ENCODE measurements around the gene SEC14L2.
A peak's percentile ranks its signal among the peaks of the same experiment; 100 is the strongest.
"Not testable (repeated sequence)": the region's sequence is repeated elsewhere in the genome, so short reads cannot be mapped to it uniquely, and the experiment has no call there.

Gene SEC14L2

DNA sequence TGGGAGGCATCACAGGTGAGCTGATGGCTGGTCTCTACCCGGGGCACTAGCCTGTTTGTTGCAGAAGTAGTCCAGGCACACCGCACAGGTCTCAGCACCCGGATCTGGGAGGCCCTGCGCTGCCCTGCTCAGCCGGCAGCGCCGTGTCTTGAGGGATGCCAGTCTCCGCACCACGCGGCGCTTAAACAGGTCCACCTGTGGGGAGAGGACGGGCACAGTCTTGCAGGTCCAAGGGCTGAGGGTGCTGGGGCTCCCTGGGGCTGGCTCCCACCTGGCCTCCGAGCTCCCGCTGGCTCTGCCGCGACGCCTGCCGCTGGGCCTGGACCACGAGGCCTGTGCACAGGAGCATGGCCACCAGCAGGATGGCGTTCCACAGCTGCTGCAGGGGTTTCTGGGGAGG, 16.8 kb upstream of the SEC14L2 start:
- no peak for DNase-seq

DNA sequence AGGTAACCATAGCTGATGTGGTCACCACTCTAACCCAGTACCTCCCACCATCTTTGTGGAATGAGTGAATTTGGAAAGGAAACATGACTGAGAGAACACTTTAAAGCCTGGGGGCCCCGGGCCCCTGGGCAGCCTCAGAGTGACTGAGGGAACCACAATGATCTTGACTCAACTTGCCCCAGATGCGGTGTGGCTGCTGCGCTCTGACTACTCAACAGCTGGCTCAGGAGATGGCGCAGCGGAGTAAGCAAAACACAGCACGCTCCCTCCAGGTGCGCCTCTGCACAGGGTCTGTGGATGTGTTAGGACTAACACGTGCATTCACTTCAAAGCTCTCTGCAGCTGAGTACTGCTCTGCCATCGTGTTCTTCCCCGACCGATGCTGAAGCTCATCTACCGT, 15.6 kb upstream of the SEC14L2 start:
- DNase-seq = no peak

DNA sequence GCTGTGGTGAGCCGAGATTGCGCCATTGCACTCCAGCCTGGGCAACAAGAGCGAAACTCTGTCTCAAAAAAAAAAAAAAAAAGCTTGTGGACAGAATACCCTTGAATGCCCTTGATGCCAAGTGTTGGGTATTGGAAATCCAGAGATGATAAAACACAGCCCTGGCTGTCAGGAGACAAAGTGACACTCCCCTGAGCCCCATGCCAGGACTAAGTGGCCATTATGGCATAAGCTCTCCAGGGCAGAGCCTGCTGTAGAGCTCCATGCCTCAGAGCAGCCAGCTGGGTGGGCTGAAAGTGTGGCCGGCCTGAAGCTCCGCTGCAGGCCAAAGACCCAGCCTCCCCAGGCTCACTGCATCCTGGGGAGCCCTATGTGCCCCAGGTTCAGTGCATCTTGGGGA, 14.5 kb upstream of the SEC14L2 start:
- DNase-seq = no peak

DNA sequence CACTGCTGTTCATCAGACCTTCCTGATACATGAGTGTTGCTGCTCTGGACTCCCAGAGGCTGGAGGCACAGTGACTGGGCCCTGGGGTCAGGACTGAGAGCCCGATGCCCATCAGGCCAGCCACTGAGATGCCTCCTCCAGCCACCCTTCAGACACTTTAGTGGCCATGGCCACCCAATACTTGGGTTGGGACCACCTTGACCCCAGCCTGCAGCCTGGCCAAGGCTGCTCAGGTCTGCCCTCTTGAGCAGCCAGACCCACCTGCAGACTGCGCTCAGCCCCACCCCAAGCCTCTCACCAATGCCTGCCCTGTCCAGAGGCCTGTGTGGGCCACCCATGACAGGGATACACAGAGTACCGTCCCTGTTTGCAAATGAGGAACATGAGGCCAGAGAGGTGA, 13.8 kb upstream of the SEC14L2 start:
- no peak for DNase-seq

DNA sequence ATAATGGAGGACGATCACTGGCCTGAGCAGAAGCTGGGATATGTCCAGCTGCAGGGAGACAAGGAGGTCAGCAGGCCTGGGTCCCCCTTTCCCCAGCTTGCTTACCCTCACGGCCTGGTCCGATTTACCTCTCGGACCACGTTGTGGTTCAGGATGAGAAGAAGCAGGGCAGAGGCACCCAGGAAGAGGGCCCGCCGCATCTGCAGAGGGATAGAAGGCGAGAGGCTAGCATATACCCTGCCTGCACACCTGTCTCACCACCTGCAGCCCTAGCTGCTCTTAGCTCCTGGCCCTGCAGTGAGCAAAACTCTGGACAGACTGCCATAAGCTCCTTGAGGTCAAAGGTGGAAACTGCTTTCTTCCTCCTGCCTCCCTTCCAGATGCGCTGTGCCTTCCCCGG, 10.9 kb upstream of the SEC14L2 start:
- DNase-seq = no peak

DNA sequence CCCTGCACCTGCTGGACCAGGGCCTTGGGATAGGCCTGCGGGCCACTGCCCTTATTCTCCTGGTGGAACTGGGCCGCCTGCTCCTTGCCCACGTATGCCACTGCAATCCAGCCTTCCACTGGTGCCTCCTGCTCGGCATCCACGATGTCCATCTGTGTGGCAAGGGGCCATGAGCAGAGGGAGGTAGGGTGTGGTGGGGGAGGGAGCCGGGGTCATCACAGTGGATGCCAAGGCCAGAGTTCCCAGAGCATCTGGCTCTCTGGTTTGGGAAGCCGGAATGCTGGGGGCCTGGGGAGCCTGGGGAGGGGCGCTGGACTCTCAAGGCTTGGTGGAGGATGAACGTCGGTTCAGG, 10.2 kb upstream of the SEC14L2 start:
- no peak for DNase-seq

DNA sequence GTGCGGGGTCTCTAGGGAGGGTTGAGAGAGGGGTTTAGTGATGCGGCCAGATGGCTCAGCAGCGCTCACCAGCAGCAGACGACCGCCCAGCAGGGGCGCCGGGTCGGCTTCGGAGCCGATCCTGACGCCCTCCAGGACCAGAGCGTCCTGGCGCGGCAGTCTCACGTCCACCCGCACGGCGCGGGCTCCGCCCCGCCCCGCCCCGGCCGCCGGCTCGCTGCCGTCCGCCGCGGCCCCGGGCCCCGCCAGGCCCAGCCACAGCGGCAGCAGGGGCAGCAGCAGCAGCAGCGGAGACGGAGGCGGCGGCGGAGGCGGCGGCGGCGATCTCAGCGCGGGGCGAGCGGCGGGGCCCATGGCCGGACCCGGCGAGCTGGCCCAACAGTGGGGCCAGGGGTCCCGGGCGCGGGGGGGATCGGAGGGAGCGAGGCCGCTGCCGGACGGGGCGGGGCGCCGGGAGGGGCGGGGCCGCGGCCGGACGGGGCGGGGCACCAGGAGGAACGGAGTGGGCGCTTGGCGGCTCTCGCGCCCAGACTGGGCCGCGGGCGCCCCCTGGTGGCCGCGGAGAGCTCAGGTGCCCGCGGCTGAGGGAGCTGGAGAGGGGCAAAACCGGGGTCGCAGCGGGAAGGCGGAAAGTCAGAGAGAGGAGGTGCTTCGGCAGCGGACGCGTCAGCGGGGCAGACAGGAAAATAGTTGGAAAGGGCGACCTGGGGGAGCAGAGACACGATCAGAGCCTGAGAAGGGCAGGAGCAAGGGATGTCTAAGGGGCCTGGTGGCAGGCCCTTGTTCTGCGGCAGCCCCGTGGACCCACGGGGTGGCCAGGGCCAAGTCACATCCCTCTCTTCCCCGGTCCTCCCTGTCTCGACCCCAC, 9.6 kb upstream of the SEC14L2 start, which contains the start of gene RNF215:
TSS of gene RNF215 (minus strand) at position 452 of the 868 bp plus-strand sequence. CDS start at position 354, 98 bp downstream.
- DNase-seq = peak; percentile 74

DNA sequence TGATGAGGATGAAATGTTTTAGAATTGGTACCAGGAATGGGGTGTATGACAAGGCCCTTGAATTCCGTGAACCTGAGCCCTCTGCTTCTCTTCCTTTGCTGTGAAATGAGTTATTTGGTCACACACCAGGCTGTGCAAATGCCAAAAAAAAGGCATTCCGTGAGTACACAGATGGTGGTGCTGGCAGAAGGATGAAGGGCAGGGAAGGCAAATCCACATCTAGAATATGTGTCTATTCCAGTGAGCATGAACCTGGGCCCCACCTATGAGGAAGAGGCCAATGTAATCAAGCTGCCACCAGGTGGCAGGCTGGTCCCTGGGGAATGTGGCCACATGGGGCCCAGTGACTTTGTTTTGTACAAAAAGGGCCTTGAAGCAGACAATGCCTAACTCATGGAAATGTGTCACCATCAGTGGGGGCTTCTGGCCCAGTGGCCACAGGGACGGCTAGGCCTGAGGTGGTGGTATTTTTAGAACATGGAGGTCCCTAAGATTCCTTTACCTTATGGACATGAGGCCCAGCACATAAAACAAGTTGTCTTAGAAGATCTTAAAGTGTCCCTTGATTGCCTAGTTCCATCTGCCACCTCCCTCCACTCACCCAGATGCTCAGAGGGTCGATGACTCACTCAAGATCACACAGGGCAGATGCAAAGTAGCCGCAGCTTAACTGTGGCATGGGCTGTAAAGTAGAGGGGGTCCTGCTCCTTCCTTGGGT, 5.7 kb upstream of the SEC14L2 start:
- peak; percentile 71 for DNase-seq

DNA sequence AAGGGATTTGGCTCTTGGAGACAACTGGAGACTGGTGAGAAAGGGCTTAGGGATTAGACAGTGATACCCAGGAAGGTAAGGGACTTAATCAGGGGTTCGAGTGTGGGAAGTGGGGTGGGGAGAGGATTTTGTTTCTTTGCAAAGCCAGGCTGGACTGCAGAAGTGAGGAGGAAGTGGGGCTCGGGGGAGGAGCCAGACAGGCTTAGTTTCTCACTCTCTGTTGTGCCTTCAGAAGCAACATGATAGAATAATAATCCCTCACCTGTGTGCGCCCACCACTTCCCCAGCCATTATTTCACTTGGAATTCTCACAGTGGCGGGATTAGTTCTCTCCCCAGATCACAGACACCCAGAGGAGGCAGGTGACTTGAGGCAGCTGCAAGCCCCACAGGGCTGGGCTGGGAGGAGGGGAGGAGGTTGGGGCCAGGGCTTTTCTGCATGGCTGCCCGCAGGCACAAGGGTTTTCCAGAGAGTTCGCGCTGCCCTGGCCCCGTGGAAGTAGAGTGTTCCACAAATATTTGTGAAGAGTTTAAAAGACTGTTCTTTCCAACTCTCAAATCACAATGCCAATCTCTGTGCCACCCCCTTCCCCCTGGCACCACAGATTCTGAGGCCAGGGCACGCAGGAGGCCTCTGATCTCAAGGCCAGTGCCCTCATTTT, 4.0 kb upstream of the SEC14L2 start:
- DNase-seq = no peak

DNA sequence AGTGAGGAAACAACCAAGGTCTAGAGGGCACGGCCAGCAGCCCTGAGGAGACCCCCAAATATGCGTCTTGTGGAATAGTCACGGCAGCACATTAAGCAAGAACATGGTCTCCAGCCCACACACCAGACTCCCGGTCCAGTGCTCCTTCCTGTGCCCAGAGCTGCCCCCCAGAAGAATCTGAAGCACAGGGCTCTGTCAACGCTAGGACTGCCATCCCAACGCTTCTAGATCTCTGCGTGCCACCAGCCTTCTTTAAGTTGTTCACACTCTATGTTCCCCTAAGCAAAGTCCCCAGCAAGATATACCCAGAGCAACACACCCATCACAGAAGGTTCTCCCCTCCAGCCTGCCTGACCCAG, 3.5 kb upstream of the SEC14L2 start:
- no peak for DNase-seq

DNA sequence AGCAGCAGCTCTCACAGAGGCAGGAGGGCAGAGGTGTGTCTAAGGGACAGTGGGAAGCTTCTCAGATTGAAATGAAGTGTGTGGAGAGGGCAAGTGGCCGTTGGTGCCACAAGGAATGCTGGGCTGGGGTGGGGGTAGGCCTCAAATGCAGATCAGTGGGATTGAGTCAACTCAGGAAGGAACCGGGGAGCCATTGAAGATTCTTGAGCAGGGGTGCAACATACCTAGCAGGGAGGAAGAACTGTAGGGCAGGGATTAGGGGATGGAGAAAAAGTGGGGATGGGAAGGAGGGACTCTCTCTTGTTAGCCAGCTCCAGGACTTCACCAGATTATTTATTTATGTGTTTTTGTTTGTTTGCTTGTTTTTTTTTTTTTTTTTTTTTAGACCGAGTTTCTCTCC, 2.9 kb upstream of the SEC14L2 start:
- no peak for DNase-seq

DNA sequence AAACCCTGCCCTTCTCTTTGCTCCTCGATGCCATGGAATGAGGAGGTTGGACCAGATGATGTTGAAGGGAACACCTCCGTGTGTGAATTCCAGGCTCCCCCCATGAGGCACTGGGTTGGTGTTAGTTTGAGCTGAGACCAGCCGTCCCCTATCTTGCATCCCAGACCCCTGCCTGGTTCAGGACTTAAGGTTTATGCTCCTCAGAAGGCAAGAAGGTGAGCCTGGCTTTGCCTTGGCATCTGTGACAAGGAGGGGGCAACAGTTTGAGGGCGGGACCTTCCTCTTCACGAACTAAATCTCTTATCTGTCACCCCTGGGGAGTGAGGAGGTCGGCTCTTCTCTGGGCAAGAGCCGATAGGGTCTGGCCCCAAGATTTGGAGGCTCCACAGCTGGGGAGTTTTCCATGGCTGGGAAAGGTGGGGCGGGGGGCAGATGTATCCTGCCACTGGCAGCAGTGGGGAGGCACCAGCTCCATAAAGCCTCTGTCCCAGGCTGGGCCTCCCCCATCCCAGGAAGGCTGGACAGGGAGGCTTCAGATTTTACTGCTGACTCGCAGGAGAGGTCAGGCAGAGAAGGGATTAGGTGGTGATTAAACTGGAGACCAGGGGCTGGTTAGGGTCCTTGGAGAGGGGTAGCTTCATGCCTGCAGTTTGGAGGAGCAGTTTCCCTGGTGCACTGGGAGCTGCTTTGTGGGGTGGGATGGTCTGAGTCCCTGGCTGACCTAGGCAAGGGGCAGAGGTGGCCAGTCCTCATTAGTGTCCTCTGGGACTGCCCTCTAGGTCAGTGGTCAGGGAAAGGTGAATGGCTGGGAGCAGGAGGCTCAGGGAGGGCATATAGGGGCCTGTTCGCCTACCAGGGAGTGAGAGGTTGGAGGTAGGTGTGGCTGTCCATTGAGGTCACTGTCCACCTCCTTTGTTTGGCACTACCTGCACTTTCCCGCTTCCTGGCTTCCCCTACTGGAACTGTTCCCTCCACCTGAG, 1.1 kb downstream of the SEC14L2 start:
- no peak for DNase-seq

DNA sequence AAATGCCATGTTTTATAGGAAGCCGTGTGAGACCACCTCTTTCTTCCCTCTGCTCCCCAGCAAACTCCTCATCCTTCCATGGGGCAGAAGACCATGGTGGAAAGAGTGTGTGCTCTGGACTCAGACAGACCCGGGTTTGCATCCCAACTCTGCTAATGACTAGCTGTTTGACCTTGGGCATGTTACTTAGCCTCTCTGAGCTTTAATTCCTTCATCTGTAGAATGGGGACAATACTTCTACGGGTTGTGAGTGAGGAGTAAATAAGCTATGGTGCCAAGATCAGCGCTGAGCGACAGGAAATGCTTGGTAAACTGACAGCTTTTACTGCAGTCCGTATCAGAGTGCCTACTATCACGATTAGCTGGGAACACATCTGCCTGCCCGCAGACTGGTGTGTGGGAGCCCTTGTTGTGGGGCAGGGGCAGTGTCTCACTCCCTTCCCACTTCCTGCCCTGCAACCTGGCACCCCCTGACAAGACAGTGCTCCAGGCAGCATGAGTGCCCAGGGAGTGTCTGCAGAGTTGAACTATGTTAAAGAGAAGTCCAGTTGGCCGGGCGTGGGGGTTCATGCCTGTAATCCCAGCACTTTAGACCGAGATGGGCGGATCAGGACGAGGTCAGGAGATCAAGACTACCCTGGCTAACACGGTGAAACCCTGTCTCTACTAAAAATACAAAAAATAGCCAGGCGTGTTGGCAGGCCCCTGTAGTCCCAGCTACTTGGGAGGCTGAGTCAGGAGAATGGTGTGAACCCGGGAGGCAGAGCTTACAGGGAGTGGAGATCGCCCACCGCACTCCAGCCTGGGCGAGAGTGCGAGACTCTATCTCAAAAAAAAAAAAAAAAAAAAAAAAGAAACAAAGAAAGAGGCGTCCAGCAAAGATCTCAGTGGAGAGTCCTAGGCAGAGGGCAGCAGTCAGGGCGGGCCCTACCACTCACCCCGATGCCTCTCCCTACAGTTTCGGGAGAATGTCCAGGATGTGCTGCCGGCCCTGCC, 2.2 kb downstream of the SEC14L2 start:
- DNase-seq = no peak

DNA sequence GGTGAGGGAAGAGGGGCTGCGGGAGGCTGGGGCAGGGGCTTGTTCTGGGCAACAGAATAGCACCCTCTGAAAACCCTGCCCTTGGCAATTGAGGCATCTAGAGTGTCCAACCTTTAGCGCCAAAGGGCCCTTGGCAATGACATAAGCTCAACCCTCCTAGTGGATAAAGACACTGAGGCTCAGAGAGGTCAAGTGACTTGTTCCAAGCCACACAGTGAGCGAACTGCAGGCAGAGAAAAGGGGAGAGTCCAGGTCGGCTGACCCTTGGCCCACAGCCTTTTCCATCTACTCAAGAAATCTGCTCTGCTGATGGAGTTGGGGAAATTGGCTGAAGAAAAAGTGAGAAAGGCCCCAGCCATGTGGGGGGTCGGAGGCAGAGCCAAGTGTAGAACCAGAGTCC, 2.9 kb downstream of the SEC14L2 start:
- no peak for DNase-seq

DNA sequence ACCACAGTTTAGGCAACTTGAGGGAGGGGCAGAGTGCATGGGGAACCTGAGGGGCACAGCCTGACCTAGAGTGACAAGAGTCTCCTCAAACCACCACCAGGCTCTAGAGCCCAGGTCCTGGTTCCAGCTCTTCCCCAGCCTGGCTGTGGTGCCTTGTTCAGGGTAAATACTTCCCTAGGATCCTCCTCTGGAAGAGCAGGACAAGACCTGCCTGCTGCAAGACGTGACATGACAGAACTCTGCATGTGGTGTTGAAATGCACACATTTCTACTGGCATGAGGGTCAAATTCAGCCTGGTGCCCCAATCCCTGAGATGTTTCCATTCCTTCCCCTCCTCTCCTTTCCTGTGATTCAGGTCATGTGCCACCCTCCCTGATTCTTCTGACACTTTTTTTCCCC, 3.3 kb downstream of the SEC14L2 start:
- no peak for DNase-seq

DNA sequence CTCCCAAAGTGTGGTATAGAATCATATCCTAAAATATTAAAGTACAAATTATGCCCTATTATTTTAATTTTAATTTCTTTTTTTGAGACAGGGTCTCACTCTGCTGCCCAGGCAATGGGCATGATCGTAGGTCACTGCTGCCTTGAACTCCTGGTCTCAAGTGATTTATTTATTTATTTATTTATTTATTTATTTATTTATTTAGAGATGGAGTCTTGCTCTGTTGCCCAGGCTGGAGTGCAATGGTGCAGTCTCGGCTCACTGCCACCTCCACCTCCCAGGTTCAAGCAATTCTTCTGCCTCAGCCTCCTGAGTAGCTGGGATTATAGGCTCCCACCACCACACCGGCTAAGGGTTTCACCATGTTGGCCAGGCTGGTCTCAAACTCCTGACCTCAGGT, 4.2 kb downstream of the SEC14L2 start:
- DNase-seq = not testable (repeated sequence)

DNA sequence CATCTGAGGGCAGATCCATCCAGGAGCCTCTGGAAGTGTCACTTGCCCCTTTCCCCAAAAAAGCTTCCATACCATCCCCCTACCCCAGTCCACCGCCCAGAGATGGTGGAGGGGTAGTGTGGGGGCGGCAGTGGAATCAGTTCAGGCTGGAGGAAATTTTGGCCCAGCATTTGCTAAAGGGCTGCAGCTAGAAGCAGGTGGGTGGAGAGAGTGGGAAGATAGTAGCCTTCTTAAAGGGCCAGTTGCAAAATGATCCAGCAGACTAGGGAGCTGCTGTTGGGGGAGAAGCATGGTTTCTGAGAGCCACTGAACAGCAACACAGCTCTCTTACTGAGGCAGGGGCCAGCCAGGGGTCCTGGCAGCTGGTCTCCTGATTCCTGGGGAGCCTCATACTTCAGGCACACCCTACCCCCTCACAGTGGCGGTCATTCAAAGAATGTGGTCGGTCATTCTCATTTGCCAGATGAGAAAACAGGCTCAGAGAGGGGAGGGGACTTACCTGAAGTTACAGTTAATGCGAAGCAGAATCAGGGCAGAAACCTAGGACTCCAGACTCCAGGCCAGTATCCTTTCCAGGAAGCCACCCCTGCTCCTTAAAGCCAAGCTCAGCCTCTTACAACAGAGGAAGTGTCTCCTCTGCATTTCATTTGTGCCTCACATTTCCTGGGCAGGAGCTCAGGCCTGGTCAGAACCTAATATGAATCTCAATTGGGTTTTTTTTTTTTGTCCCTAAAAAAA, 5.4 kb downstream of the SEC14L2 start:
- no peak for DNase-seq

DNA sequence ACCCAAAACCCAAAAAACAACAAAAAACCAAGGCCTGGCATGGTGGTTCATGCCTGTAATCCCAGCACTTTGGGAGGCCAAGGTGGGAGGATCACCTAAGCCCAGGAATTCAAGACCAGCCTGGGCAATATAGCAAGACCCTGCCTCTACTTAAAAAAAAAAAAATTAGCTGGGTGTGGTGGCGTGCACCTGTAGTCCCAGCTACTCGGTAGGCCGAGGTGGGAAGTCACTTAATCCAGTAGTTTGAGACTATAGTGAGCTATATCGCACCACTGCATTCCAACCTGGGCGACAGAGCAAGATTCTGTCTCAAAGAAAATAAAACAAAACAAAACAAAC, 5.9 kb downstream of the SEC14L2 start:
- not testable (repeated sequence) for DNase-seq

DNA sequence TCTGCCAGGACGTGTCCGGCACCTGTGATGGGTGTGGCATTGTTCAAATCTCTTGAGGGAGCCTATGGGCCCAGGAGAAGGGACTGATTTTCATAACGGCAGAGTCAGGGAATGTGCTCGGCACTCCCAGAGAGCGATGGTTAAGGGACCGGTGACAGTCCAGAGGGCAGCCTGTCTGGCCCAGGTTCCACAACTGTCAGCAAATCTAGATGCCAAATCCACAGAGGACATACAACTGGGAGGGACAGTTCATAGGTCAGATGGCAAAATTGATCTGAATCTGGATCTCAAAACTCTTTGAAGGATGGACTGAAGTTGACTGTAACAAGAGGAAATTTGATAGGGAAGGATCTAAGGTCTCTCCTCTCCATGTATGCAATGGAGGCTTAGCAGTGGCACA, 7.5 kb downstream of the SEC14L2 start:
- no peak for DNase-seq

DNA sequence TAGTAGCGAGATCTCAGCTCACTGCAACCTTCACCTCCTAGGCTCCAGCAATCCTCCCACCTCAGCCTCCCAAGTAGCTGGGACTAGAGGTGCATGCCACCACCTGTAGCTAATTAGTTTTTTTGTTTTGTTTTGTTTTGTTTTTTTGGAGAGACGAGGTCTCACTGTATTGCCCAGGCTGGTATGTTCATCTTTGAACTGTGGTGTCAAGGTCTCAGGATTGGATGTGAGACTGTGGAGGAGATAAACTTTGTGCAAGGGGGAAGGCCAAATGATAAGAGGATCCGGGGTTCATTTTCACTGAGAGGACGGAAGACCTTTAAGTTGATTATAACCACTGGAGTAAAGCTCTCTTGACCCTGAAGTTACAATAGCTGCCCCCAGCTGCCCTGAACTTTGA, 8.9 kb downstream of the SEC14L2 start:
- no peak for DNase-seq

DNA sequence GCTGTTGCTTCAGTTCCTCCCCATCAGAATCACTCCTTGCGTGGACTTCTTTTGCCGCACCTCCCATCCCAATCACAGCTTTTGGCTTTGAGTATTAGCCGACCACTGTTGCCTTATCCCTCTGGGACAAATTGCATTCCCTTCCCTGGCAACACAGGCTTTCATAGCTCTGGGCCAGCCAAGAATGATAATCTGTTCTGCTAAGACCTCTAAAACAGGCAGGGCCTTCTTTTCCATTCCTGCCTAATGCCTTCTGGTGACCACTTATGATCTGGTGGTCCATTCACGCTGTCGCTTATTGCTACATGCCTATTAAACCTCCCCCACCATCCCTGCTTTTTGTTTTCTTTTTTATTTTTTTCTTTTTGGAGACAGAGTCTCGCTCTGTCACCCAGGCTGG, 9.6 kb downstream of the SEC14L2 start:
- DNase-seq = no peak
